GM20431 (cell line): Measurements from ENCODE around the gene GDPD4.

Source experiments
- in situ Hi-C: fragments of 300-500 bp; cut with MseI, MboI; formaldehyde crosslinking; loops from one replicate; pipeline ENCODE4 v1.15.0; 2020; ENCODE audit warnings: low sequenced_read_pairs; ENCODE audit not compliant: unreplicated experiment

Gene GDPD4

GRCh38 chr11:77249427-77249826 is 52.1 kb downstream of the GDPD4 start:
- in situ Hi-C loops = no loop called here

DNA sequence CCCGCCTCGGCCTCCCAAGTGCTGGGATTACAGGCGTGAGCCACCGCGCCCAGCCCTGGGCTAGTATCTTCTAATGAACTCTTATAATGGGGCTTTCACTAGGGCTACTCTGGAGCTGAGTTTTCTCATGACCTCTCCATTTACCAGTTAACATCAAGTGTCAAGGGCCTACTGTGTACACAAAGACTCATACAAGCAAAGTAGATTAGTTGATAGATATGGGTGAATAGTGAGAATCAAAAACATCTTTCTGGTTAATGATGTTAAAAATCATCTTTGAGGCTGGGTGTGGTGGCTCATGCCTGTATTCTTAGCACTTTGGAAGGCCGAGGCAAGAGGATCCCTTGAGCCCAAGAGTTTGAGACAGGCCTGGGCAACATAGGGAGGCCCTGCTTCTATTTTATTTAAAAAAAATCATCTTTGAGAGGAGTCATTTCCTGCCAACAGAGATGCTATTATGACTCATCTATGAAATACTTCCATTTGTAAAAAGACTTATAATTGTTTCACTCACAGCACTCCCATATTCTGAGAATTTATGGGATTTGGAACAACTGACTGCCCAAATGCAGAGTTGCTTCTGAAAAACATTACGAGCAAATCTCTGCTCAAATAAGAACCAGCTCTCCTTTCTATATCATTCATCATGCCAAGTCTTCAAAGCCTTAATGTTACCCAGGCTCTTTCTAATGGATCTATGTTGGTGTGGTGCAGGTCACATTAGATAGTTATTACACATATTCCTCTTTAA is 57.0 kb downstream of the GDPD4 start:
- in situ Hi-C loops = no loop called here

DNA sequence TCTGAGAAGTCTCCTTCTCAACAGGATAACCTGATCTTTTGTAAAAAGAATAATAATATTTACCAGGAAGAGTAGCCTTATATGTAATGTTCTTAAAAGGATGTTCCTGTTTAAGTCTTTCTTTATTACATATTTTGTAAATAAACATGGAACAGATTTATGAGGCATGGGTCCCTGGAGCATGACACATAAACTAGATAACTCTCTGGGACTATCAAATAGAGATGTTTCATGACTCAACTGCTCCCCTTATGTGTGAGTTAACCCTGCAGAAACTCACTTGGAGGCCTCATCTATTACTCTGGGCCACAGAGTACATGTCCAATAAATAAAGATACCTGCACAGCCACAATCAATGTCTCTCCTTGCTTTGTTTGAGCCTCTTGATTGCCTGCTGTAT is 64.6 kb downstream of the GDPD4 start:
- in situ Hi-C loops = no loop called here

DNA sequence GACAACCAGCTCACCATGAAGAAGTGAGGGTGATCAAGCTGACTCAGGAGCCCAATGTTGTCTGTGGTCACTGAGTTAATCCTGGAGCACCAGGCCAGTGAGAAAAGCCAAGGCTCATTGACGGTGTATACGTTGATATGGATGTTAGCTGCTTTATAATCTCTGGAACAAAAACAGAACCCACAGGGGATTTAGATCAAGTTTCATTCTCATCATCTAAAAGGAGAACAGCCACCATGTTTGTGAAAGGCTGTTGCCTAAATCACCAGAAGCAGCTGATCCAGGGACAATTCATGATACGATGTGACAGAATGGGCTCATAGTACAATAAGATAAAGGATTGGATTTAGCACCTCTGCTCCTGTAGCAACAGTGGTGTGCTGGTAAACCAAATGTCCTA is 68.5 kb downstream of the GDPD4 start:
- in situ Hi-C loops = no loop called here

DNA sequence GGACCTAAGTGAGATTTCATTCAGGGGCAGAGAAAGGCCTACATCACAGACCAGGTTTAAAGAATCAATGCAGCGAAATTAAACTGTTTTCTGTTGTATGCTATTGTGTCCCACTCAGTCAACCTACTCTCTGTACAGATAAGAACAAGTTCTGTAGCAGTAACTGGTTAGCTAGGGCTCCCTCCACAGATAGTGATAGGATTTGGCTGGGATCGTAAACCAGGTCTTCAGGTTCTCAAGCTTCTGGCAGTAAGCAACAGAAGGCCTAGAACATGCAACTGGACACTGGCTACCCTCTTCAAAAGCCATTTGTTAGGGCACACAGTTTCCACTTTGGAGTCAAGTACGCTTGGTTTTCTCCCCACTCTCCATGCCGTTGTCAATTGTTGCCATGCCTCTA is 69.2 kb downstream of the GDPD4 start:
- in situ Hi-C loops = no loop called here

DNA sequence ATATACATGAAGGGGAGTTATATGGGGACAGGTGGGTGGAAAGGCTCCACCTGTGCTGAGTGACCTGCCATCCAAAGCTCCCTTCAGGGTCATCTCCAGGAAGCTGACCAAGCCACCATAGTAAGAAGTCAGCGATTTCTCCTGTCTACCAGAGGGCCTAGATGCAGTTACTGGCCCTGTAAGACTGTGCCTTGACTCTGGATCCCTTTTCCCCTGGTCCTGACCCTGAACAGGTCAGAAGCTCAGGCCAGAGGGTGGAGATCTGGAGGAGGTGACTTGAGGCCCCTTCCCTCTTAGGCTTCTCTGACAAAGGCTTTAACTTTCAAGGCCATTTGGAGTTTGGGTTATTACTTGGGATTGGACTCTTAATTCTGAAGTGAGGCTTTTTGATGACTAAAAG is 69.7 kb downstream of the GDPD4 start:
- in situ Hi-C loops = no loop called here

DNA sequence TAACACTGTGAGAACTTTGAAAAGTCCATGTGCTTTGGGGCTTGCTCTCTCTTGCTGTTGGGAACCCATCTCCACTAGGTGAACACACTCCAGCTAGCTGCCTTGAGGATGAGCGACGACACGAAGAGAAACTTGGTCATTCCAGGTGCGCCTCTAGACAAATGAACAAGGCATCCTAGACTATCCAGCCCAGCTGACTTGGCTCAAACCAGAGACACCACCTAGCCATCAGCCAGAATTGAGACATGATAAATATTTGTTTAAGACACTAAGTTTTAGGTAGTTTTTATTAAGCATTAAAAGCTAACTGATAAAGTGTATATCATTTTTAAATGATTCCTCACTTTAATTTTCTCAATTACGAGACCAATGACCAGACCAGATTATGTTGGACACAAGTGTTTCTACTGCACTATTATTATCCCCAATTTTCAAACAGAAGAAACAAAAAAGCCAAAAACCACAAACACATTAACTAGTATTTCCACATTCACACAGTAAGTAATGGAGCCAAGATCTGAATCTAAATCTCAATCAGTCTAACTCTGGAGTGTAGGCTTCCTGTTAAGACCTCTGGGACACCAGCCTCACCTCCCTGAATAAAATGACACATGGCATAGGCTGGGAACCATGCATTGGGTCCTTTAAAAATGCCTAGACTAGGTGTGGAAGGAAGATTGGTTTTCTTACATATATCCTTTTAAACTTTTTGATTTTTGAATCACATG is 70.4 kb downstream of the GDPD4 start:
- in situ Hi-C loops = no loop called here

DNA sequence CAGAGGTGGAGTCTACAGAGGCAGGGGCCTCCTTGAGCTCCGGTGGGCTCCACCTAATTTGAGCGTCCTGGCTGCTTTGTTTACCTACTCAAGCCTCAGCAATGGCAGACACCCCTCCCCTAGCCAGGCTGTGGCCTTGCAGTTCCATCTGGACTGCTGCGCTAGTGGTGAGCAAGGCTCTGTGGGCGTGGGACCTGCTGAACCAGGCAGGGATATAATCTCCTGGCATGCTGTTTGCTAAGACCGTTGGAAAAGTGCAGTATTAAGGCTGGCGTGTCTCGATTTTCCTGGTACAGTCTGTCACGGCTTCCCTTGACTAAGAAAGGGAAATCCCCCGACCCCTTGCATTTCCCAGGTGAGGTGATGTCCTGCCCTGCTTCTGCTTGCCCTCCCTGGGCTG is 77.7 kb downstream of the GDPD4 start:
- in situ Hi-C loops = no loop called here

GRCh38 chr11:77217156-77217555 is 84.3 kb downstream of the GDPD4 start:
- in situ Hi-C loops = no loop called here

DNA sequence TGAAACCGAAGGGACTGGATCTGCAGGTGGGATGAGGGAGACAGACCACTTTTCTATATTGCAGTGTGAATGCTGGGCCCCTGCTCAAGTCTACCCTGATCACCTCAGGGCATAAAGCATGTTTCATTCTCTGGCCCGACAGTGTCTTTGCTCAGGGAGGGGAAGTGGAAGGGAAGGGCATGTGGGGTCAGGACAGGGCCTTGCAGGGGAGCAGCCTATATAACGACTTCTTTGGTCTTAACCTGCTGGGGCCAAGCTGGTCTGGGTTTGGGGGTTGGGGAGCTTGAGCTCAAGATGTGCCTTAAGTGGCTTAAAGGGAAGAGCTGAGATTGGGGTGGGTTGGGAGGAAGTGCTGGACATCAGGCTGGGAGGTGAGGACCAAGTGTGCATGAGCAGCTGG is 86.4 kb downstream of the GDPD4 start:
- in situ Hi-C loops = no loop called here

DNA sequence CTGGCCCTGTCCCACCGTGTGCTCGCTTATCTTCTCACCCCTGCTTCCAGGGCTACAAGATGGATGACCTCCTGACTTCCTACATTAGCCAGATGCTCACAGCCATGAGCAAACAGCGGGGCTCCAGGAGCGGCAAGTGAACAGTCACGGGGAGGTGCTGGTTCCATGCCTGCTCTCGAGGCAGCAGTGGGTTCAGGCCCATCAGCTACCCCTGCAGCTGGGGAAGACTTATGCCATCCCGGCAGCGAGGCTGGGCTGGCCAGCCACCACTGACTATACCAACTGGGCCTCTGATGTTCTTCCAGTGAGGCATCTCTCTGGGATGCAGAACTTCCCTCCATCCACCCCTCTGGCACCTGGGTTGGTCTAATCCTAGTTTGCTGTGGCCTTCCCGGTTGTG is 86.9 kb downstream of the GDPD4 start:
- in situ Hi-C loops = no loop called here

DNA sequence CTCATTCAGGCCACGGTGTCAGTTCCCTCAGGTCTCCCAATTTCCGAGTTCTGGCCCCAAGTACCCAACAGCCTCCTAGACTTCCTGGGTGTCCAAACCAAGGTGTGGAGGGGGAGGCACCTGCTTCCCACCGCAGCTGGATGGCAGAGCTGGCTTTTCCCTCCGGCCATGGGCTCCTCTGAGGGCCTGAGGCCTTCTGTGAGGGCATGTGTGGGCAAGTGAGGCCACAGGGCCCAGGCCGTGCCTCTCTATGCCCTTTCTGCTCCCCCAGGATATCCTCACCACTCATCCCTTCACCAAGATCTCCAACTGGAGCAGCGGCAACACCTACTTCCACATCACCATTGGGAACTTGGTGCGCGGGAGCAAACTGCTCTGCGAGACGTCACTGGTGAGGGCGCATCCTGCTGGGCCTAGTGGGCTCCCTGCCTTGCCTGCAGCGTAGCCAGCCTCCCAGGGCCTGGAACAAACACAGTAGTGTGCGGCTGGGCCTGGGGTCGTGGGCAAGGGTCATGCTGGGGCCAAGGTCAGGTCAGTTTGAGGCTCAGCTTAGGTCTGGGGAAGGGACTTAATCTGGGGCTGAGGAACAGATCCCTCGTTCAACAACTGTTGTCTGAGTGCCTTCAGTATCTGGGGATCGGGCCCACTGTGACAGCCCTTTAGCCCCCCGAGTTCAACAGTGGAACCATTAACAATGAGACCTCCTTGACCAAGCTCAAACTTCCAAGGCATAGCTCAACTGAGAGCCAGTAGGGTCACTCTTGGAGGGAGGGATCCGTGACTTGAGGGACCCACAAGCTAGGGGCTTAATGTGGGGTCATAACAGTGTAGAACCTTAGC is 87.7 kb downstream of the GDPD4 start:
- in situ Hi-C loops = no loop called here

- in situ Hi-C loops = no loop called here
Measured at GRCh38 chr11:77213029-77213579, 88.4 kb downstream of the GDPD4 start.

GRCh38 chr11:77212314-77213007 is 89.0 kb downstream of the GDPD4 start:
- in situ Hi-C loops = no loop called here

DNA sequence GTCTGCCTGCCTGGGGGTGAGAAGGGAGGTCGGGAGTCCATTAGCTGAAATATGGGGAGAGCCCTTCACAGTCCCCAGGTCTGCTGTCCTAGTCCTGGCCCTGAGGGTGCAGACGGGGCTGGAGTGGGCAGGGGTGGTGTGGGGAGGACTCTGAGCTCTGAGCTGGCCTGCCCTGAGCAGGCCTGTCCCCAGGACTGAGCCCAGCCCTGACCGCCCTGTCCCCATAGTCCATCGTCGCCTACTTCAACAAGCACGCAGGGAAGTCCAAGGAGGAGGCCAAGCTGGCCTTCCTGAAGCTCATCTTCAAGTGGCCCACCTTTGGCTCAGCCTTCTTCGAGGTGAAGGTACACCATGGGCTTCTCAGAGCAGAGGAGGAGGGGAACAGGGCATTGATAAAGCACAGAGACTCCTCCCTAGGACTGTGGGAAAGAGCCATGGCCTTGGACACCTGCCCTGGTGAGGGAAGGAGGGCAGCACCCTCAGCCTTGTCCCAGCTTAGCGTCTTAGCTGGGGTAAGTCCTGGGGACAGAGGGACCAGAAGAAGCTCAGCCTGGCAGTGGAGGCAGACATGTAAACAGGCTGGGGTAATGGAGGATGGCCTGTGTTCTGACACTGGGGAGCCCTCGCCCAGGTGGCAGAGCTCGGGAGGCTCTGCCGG is 89.8 kb downstream of the GDPD4 start:
- in situ Hi-C loops = no loop called here

GRCh38 chr11:77211040-77211451 is 90.4 kb downstream of the GDPD4 start:
- in situ Hi-C loops = no loop called here

DNA sequence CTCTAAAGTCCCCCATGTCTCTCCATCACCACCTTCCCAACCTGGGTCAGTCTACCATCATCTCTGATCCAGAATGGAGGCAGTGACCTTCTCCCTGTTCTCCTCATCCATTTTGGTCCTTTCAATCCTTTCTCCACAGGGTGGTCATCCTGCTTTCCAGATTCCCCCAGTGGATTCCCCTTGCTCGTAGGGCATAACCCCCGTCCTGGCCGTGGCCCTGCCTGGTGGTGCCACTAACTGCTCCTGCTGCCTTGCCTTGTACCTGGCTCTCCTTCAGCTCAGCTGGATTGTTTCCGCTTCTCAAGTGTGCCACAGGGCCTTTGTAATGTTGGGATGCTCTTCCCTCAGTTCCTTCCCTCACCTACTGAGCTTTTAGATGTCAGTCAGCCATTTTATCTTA is 91.8 kb downstream of the GDPD4 start:
- in situ Hi-C loops = loop anchor here (10.0 kb wide), 1 partner anchor 345 kb away; no protein-coding TSS in a partner anchor

- in situ Hi-C loops = loop anchor here (10.0 kb wide), 1 partner anchor 346 kb away; no protein-coding TSS in a partner anchor
Measured at GRCh38 chr11:77208535-77208934, 93.0 kb downstream of the GDPD4 start.

DNA sequence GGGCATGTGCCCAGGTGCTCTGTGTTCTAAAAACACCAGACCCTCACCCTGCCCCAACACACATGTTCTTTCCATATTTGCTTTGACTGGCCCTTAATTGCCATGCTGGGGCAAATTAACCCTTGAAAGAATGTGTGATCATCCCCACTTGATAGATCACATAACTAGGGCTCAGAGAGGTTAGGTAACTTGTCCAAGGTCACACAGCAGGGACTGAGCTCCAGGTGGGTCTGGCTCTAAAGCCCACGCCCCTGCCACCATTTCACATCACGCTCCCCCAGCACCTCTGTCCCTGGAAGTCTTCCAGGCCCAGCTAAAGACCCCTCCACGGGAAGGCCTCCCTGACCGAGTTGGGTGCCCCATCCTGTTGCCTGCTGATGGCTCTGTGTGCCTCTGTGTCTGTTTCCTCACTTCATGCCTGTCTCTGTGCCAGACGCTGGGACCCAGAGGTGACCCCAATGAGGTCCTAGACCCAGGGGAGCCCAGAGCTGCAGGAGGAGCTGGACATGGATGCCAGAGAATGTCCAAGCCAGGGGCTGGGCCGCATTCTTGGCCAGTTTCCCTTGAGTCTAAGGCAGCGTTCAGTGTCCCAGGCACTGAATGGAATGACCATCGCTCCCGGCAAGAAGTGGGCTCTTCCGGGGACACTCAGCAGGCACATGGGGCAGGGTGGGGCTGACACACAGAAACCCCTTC is 93.7 kb downstream of the GDPD4 start:
- in situ Hi-C loops = loop anchor here (10.0 kb wide), 1 partner anchor 347 kb away; no protein-coding TSS in a partner anchor
